ENCODE results near the gene BTG3.

Gene BTG3

DNA sequence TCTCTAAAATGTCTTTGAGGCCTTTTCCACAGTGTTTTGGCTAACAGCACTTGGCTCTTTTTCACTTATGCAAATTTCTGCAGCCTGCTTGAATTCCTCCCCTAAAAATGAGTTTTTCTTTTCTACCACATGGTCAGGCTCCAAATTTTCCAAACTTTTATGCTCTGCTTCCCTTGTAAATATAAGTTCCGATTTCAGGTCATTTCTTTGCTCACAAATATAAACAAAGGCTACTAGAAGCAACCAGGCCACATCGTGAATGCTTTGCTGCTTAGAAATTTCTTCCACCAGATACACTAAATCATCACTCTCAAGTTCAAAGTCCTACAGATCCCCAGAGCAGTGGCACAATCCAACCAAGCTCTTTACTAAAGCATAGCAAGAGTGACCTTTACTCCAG lies 28.1 kb upstream of the BTG3 start:
- Histone ChIP-seq H3K18ac (ENCODE audit: low read depth in 1 of 2, low read length in 2 of 2) (no peak overlapping the region), H2AFZ (ENCODE audit: low read depth, low read length) (no peak overlapping the region), H3K27me3 (ENCODE audit: control insufficient read depth in 1 of 2, insufficient read depth in 1 of 2, low read length in 2 of 2) (no peaks in the 10 kb centered on the region), H3K14ac (ENCODE audit: low read length in 2 of 2) (no peak overlapping the region), H3K36me3 (ENCODE audit: control insufficient read depth in 1 of 2, insufficient read depth in 2 of 2, low read depth in 1 of 2, low read length in 2 of 2) (no peaks in the 10 kb centered on the region), H4K8ac (ENCODE audit: low read length) (no peak overlapping the region), H2AK5ac (ENCODE audit: low read length, severe bottlenecking) (no peak overlapping the region), H3K4me2 (ENCODE audit: low read length, poor library complexity, severe bottlenecking) (no peak overlapping the region), H3K4me1 (ENCODE audit: control insufficient read depth, insufficient read depth, low read depth, low read length) (no peaks in the 10 kb centered on the region), H2BK120ac (ENCODE audit: low read depth, low read length) (no peak overlapping the region), H3K9me3 (ENCODE audit: control insufficient read depth, low read length) (no peaks in the 10 kb centered on the region), H3K27ac (ENCODE audit: low read length, poor library complexity, severe bottlenecking) (no peak overlapping the region), H3K79me1 (replicated peaks; ENCODE audit: low read length, poor library complexity, severe bottlenecking) (no peaks in the 10 kb centered on the region), H3K9ac (ENCODE audit: low read length) (no peak overlapping the region), H3K4ac (ENCODE audit: low read depth in 1 of 2, low read length in 2 of 2) (no peak overlapping the region), H4K91ac (ENCODE audit: low read length) (no peak overlapping the region), H3K4me3 (ENCODE audit: insufficient read depth in 1 of 2, low read depth in 1 of 2, low read length in 2 of 2) (no peak overlapping the region), H2BK12ac (ENCODE audit: low read length in 2 of 2) (no peak overlapping the region), H2BK15ac (ENCODE audit: low read depth, poor library complexity, severe bottlenecking) (no peak overlapping the region), H2BK5ac (ENCODE audit: low read depth, low read length, poor library complexity, severe bottlenecking) (no peak overlapping the region), H3K23ac (ENCODE audit: low read length in 2 of 2) (no peak overlapping the region)
- WGBS: 65% methylated on average over 2 of the region's 2 CpGs
- no peak for DNase-seq

DNA sequence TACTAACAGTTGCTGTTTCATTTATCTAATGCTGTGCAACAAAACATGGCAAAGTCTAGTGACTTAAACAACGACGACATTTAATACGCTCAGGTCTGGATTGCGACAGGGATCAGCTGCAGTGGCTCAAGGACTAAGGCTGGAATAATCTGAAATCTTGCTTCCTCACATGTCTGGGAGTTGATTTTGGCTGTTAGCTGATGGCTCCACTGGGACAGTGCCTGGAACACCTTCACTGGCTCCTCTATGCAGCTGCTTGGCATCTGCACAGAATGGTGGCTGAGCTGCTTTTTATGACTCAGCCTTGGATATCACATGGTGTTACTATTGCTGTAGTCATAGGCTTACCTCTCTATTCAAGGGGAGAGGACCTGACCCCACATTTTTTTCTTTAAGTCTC lies 24.0 kb upstream of the BTG3 start:
- Histone ChIP-seq H2BK12ac (ENCODE audit: low read length in 2 of 2) (no peak overlapping the region), H3K79me1 (replicated peaks; ENCODE audit: low read length, poor library complexity, severe bottlenecking) (no peaks in the 10 kb centered on the region), H3K27me3 (ENCODE audit: control insufficient read depth in 1 of 2, insufficient read depth in 1 of 2, low read length in 2 of 2) (no peaks in the 10 kb centered on the region), H3K18ac (ENCODE audit: low read depth in 1 of 2, low read length in 2 of 2) (no peak overlapping the region), H3K14ac (ENCODE audit: low read length in 2 of 2) (no peak overlapping the region), H3K23ac (ENCODE audit: low read length in 2 of 2) (no peak overlapping the region), H3K4me2 (ENCODE audit: low read length, poor library complexity, severe bottlenecking) (no peak overlapping the region), H2BK15ac (ENCODE audit: low read depth, poor library complexity, severe bottlenecking) (no peak overlapping the region), H2BK5ac (ENCODE audit: low read depth, low read length, poor library complexity, severe bottlenecking) (no peak overlapping the region), H3K27ac (ENCODE audit: low read length, poor library complexity, severe bottlenecking) (no peak overlapping the region), H3K4me1 (ENCODE audit: control insufficient read depth, insufficient read depth, low read depth, low read length) (no peaks in the 10 kb centered on the region), H2AK5ac (ENCODE audit: low read length, severe bottlenecking) (no peak overlapping the region), H3K9ac (ENCODE audit: low read length) (no peak overlapping the region), H3K9me3 (ENCODE audit: control insufficient read depth, low read length) (no peaks in the 10 kb centered on the region), H2BK120ac (ENCODE audit: low read depth, low read length) (no peak overlapping the region), H3K4ac (ENCODE audit: low read depth in 1 of 2, low read length in 2 of 2) (no peak overlapping the region), H4K91ac (ENCODE audit: low read length) (no peak overlapping the region), H3K4me3 (ENCODE audit: insufficient read depth in 1 of 2, low read depth in 1 of 2, low read length in 2 of 2) (no peak overlapping the region), H4K8ac (ENCODE audit: low read length) (no peak overlapping the region), H3K36me3 (ENCODE audit: control insufficient read depth in 1 of 2, insufficient read depth in 2 of 2, low read depth in 1 of 2, low read length in 2 of 2) (no peaks in the 10 kb centered on the region), H2AFZ (ENCODE audit: low read depth, low read length) (no peak overlapping the region)
- 88% methylated on average over 4 of the region's 4 CpGs for WGBS
- DNase-seq: no peak

DNA sequence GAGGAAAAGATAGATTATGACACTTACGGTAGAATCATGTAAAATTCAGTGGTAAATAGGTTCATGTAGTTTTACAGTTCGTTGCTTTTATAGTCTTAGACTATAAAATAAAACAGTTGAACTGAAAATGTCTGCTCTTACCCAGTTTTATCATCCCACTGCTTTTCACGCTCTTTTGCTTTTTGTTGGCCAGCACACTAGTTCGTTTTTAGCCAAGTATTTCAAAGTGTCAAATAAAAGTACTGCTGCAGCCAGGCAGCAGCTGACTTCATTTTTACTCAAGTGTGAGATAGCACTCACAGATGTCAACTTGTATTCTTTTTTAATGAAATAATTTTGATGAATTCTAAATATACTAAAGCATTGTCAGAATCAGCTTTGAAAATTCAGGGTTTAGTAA lies 18.5 kb upstream of the BTG3 start:
- no peak overlapping the region for H2BK5ac ChIP-seq (ENCODE audit: low read depth, low read length, poor library complexity, severe bottlenecking)
- no peak overlapping the region for H3K14ac ChIP-seq (ENCODE audit: low read length in 2 of 2)
- no peak overlapping the region for H3K4ac ChIP-seq (ENCODE audit: low read depth in 1 of 2, low read length in 2 of 2)
- H2BK15ac ChIP-seq (ENCODE audit: low read depth, poor library complexity, severe bottlenecking): no peak overlapping the region
- no peak overlapping the region for H2AFZ ChIP-seq (ENCODE audit: low read depth, low read length)
- H2BK12ac ChIP-seq (ENCODE audit: low read length in 2 of 2): no peak overlapping the region
- no peaks in the 10 kb centered on the region for H3K27me3 ChIP-seq (ENCODE audit: control insufficient read depth in 1 of 2, insufficient read depth in 1 of 2, low read length in 2 of 2)
- H3K4me3 ChIP-seq (ENCODE audit: insufficient read depth in 1 of 2, low read depth in 1 of 2, low read length in 2 of 2): no peak overlapping the region
- H3K18ac ChIP-seq (ENCODE audit: low read depth in 1 of 2, low read length in 2 of 2): no peak overlapping the region
- H3K36me3 ChIP-seq (ENCODE audit: control insufficient read depth in 1 of 2, insufficient read depth in 2 of 2, low read depth in 1 of 2, low read length in 2 of 2): no peaks in the 10 kb centered on the region
- H3K4me2 ChIP-seq (ENCODE audit: low read length, poor library complexity, severe bottlenecking): no peak overlapping the region
- no peak for DNase-seq
- no peak overlapping the region for H2BK120ac ChIP-seq (ENCODE audit: low read depth, low read length)
- WGBS: 70% methylated on average over 3 of the region's 4 CpGs
- no peak overlapping the region for H3K27ac ChIP-seq (ENCODE audit: low read length, poor library complexity, severe bottlenecking)
- H3K9me3 ChIP-seq (ENCODE audit: control insufficient read depth, low read length): no peaks in the 10 kb centered on the region
- H4K91ac ChIP-seq (ENCODE audit: low read length): no peak overlapping the region
- no peaks in the 10 kb centered on the region for H3K4me1 ChIP-seq (ENCODE audit: control insufficient read depth, insufficient read depth, low read depth, low read length)
- no peak overlapping the region for H3K23ac ChIP-seq (ENCODE audit: low read length in 2 of 2)
- no peaks in the 10 kb centered on the region for H3K79me1 ChIP-seq (replicated peaks; ENCODE audit: low read length, poor library complexity, severe bottlenecking)
- H2AK5ac ChIP-seq (ENCODE audit: low read length, severe bottlenecking): no peak overlapping the region
- no peak overlapping the region for H3K9ac ChIP-seq (ENCODE audit: low read length)
- no peak overlapping the region for H4K8ac ChIP-seq (ENCODE audit: low read length)

DNA sequence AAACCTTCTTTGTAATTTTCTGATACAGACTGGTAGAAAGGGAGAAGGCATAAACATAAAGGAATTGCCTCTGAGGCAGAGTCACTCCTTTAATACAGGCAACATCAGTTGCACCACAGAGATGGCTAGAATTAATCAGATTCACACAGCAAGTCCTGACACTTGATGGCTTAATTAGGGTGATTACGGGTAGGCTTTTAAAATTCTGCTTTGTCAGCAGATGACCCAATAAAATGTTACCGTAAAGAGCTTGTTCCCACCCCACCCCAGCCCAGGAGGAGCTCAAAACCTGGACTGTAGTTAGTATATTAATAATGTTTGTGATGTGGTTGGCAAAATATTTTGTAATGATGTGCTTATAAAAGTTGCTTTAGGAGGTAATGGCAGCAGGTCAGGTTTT lies 9.3 kb upstream of the BTG3 start:
- DNase-seq: no peak

More for the DNA sequence above, 9.3 kb upstream of the BTG3 start:
- no peaks in the 10 kb centered on the region for H3K4me1 ChIP-seq (ENCODE audit: control insufficient read depth, insufficient read depth, low read depth, low read length)
- H4K91ac ChIP-seq (ENCODE audit: low read length): no peak overlapping the region
- H3K27me3 ChIP-seq (ENCODE audit: control insufficient read depth in 1 of 2, insufficient read depth in 1 of 2, low read length in 2 of 2): peaks cover 0 to 4% of the 10 kb centered on the region in 2 experiments
- no peak overlapping the region for H2AK5ac ChIP-seq (ENCODE audit: low read length, severe bottlenecking)
- H4K8ac ChIP-seq (ENCODE audit: low read length): no peak overlapping the region
- no peak overlapping the region for H3K23ac ChIP-seq (ENCODE audit: low read length in 2 of 2)
- no peak overlapping the region for H3K4me2 ChIP-seq (ENCODE audit: low read length, poor library complexity, severe bottlenecking)
- H3K27ac ChIP-seq (ENCODE audit: low read length, poor library complexity, severe bottlenecking): no peak overlapping the region
- H2BK15ac ChIP-seq (ENCODE audit: low read depth, poor library complexity, severe bottlenecking): no peak overlapping the region
- no peak overlapping the region for H3K4me3 ChIP-seq (ENCODE audit: insufficient read depth in 1 of 2, low read depth in 1 of 2, low read length in 2 of 2)
- no peaks in the 10 kb centered on the region for H3K9me3 ChIP-seq (ENCODE audit: control insufficient read depth, low read length)
- H2BK12ac ChIP-seq (ENCODE audit: low read length in 2 of 2): no peak overlapping the region
- no peak overlapping the region for H3K4ac ChIP-seq (ENCODE audit: low read depth in 1 of 2, low read length in 2 of 2)
- H3K79me1 ChIP-seq (replicated peaks; ENCODE audit: low read length, poor library complexity, severe bottlenecking): no peaks in the 10 kb centered on the region
- no peaks in the 10 kb centered on the region for H3K36me3 ChIP-seq (ENCODE audit: control insufficient read depth in 1 of 2, insufficient read depth in 2 of 2, low read depth in 1 of 2, low read length in 2 of 2)
- WGBS: 60% methylated on average over 2 of the region's 2 CpGs
- H3K14ac ChIP-seq (ENCODE audit: low read length in 2 of 2): no peak overlapping the region
- no peak overlapping the region for H3K18ac ChIP-seq (ENCODE audit: low read depth in 1 of 2, low read length in 2 of 2)
- no peak overlapping the region for H2BK120ac ChIP-seq (ENCODE audit: low read depth, low read length)
- H2BK5ac ChIP-seq (ENCODE audit: low read depth, low read length, poor library complexity, severe bottlenecking): no peak overlapping the region
- no peak overlapping the region for H2AFZ ChIP-seq (ENCODE audit: low read depth, low read length)
- no peak overlapping the region for H3K9ac ChIP-seq (ENCODE audit: low read length)

Measured in mesenchymal stem cell (in vitro differentiated cells and primary cell).